Stimulated activated CD4-positive, alpha-beta T cell treated with anti-CD3 and anti-CD28 coated beads, Interleukin-4, amount 100 ng/mL, for 24 hours (primary cell): Measurements from ENCODE around the gene BRICD5.
A peak's percentile ranks its signal among the peaks of the same experiment; 100 is the strongest.

Experiments
- DNase-seq: peaks from one replicate; pipeline ENCODE4 v3.0.0-alpha.2; 2020

Gene BRICD5

DNA sequence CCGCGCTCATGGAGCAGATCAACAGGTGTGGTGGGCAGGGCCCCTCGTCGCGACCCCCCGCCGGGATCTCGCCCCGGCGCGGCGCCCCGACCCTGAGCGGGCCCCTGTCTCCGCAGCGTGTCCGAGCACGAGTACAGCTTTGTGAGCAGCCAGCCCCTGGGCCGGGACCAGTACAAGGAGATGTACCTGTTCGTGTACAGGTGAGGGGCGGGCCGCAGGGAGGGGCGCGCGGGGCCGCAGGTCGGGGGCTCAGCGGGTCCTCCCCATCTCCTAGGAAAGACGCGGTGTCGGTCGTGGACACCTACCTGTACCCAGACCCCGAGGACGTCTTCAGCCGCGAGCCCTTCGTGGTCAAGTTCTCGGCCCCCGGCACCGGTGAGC is 26.4 kb upstream of the BRICD5 start:
- no peak for DNase-seq

DNA sequence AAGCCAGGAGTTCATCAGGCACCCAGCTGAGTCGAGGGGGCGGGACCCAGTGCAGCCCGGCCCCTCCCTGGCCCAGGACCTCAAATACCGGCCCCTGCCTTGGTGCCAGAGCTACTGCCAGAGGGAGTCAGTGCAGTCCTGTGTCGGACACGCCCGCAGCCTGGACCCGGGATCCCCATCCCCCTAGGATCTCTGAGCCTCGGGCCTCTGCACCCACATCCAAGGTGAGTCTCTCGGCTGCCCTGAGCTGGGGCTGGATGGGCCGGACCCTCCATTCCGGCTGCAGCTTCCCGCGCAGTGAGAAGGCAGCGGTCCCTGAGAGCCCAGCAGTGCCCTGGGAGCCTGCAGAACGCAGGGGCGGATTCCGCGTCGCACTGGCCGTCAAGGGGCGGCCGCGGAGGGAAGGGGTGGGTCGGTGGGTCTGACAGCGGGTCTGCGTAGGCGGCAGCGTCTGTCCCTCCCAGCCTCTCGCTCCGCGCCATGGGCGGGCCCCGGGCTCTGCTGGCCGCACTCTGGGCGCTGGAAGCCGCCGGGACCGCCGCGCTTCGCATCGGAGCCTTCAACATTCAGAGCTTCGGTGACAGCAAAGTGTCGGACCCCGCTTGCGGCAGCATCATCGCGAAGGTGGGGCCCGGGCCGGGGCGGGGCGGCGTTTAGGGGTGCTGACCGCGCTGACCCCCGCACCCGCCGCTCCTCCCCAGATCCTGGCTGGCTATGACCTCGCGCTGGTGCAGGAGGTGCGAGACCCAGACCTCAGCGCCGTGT is 25.9 kb upstream of the BRICD5 start, which contains the start of gene DNASE1L2:
TSS of gene DNASE1L2 (plus strand) at position 108 of the 765 bp plus-strand sequence. CDS start at position 481, 373 bp downstream.
- DNase-seq: no peak

DNA sequence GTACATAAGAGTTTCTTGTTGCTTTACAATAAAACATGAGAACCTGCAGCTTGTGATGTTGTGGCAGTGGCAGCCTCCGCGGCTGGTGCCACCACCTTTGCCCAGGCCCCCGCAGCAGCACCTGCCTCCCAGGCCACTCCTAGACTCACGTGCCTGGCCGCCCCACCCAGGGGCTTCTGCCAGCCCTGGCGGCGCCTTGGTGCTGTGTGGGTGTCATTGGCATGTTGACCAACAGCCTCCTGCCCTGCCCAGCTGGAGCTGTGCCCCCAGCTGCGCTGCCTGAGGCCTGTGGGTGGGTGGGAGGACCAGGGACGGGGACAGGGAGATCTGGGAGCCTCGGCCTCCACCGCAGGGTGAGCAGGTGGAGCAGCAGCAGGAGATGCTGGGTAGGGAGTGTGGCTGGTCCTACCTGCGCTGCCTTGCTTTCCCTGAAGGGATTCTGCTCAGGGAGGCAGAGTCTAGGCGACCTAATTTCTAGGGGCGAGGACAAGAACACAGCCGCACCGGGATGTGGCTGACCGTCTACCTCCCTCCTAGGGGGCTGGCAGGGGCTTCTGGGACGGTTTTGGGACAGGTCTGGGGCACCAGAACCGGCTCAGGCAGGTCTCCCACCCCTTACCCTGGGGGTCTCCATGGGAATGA is 25.2 kb upstream of the BRICD5 start:
- DNase-seq: no peak

DNA sequence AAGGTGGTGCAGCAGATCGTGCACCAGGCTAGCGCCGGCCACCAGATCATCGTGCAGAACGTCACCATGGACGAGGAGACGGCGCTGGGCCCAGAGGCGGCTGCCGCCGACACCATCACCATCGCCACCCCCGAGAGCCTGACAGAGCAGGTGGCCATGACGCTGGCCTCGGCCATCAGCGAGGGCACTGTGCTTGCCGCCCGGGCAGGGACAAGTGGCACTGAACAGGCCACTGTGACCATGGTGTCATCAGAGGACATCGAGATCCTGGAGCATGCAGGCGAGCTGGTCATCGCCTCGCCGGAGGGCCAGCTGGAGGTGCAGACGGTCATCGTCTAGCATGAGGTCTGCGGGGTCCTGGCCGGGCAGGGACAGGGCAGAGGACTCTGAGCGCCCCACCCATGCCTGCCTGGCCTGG is 24.6 kb upstream of the BRICD5 start:
- no peak for DNase-seq

DNA sequence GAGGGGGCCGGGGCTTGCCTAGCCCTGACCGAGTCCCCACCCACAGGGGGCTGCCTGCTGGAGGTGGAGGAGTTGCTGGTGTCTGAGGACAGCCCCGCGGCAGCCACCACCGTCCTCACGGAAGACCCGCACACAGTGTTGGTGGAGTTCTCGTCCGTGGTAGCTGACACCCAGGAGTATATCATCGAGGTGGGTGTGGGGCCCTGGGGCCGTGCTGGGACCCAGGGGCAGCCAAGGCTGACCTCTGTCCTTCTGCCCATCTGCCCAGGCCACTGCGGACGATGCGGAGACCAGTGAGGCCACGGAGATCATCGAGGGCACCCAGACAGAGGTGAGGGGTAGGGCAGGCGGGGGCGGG is 24.1 kb upstream of the BRICD5 start:
- DNase-seq: no peak

DNA sequence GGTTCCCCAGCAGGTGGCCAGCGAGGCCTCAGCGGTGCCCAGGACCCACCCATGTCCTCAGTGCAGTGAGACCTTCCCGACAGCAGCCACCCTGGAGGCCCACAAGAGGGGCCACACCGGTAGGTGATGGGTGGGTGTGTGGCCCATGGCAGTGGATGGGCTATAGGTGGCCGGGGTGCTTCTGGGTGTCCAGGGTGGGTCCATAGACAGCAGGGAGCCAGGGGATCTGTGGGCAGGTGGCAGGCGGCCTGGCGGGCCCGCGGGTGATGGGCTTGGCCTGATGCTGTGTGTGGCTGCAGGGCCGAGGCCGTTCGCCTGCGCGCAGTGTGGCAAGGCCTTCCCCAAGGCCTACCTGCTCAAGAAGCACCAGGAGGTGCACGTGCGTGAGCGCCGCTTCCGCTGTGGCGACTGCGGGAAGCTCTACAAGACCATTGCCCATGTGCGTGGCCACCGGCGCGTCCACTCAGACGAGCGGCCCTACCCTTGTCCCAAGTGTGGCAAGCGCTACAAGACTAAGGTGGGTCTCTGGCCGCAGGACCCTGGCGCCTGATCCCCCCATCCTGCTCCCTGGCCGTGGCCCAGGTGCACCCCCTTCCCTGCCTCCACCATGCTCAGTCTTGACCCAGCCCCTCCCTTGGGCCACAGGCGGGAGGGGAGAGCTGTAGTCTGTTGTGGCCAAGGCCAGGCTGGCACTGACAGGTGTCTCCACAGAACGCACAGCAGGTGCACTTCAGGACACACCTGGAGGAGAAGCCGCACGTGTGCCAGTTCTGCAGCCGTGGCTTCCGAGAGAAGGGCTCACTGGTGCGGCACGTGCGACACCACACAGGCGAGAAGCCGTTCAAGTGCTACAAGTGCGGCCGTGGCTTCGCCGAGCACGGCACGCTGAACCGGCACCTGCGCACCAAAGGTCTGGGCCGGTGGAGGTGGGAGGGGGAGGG is 23.5 kb upstream of the BRICD5 start:
- DNase-seq: no peak

DNA sequence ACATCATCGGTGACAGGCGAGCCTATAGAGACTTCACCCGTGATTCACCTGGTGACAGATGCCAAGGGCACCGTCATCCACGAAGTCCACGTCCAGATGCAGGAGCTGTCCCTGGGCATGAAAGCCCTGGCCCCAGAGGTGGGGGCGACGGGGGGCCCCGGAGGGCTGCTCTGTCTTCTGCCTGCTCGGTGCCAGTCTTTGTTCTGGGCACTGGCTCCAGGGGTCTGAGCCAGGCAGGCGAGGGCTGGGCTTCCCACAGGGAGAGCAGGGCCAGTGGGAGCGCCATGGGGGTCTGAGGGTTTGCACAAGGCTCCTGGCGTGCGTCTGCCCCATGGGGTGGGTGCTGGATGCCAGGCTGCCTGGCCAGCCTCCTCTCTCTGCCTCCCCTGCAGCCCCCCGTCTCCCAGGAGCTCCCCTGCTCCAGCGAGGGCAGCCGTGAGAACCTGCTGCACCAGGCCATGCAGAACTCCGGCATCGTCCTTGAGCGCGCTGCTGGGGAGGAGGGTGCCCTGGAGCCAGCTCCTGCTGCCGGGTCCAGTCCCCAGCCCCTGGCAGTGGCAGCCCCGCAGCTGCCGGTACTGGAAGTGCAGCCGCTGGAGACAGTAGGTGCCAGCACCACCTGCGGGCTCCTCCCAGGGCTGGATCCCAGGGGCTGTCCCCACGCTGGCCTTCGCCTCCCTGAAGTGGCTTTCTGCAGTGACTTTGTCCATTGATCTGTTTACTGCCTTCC is 22.5 kb upstream of the BRICD5 start:
- DNase-seq: no peak

DNA sequence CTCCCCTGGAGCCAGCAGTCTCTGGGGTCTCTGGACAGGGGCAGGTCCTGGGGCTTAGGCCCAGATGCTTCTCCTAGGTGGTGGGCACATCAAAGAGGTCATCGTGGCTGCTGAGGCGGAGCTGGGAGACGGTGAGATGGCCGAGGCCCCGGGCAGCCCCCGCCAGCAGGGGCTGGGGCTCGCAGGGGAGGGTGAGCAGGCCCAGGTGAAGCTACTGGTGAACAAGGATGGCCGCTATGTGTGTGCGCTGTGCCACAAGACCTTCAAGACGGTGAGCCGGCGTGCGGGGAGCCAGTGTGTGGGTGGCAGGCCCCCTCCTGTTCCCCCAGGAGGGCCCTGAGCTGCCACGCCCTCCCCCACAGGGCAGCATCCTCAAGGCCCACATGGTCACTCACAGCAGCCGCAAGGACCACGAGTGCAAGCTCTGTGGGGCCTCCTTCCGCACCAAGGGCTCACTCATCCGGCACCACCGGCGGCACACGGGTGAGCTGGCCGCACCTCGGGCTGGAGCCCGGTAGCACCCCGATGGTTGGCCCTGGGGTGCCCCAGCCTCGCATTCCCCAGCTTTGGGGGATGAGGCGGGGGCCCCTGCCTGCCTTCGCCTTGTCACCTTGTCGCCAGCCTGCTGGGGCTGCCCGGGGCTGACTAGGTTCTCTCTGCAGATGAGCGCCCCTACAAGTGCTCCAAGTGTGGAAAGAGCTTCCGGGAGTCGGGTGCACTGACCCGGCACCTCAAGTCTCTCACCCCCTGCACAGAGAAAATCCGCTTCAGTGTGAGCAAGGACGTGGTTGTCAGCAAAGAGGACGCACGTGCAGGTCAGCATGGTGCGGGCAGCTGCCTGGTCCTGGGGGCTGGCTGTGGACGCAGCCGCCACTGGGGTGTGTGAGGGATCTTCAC is 21.7 kb upstream of the BRICD5 start:
- DNase-seq: no peak

DNA sequence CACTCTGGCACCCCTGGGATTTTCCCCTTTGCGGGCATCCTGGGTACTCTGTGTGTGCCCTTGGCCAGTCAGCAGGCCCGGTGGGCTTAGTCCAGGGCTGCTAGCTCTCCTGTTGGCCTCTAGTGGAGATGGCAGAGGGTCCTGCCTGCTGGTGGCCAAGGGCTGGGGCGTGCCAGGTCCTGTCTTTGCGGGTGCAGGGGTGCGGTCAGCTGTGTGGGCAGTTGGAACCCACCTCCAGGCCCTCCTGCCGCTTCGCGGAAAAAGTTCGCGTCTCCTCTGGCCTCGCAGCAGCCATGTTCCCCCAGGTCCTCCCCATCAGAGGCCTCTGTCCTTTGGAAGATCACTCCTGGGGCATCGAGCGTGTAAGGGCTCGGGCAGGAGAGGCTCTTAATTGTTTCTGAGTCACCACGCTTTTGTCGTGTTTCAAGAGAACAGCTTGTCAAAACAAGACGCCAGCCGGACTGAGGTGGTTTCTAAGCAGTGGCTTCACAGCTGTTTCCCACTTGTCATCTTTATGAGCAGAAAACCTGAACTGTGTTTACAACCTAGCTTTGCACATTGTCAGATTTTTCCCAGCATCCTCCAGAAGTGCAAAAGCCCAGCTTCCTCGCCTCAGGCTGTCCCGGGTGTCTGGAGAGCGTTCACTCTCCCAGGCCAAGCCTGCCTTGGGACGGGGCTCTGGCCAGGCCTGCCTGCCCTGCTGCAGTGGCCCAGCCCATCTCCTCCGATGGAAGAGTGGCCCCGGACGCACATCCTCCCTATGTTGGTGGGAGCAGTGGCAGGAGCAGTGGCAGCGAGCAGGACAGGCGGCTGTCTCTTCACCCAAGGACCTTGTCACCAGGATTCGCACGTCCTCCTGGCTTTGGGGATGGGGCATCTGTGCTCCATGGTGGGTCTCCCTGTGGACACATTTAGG is 20.6 kb upstream of the BRICD5 start:
- no peak for DNase-seq

DNA sequence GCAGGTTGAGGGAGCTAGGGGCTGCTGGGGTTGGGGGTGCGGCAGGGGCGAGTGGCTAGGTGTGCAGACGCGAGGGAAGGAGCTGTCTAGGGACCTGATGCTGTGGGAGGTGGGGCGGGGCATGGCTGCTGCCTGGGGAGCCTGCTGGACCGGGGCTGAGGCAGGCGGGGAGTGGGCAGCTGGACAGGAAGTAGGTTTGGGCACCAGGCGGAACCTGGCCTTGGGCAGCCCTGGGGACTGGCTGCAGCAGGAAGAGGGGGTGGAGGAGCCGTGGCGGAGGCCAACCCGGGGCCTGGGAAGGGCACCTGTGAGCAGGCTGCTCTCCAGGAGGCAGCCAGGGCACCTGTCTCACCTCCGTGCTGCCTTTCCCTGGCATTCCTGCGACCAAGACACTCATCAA is 19.7 kb upstream of the BRICD5 start:
- no peak for DNase-seq

DNA sequence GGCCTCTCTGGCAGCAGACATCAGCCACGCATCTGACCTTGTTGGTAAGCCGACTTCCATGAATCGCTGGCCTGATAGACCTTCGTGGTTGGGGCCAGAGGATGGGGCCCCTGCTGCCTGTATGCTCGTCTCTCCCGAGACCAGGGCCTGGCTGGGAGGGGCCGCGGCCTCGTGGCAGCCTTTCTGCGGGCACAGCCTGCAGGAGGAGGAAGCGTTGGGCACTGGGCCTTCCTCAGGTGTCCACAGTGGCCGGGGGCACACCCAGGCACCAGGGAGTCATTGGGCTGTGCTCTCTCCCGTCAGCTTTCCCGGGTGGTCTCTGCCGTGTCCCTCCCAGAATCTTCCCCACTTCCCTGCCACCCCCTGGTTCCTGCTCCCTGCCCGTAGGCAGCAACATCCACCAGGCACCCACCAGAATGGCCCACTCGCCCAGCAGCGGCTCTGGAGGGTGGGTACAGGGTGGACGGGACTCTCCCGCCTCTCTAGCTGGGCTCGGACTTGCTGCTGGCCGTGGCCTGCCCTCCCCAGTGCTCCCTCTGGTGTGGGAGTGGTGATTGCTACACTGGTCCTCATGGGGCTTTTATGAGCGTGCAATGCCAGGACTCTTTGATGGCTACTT is 19.1 kb upstream of the BRICD5 start:
- DNase-seq: no peak

DNA sequence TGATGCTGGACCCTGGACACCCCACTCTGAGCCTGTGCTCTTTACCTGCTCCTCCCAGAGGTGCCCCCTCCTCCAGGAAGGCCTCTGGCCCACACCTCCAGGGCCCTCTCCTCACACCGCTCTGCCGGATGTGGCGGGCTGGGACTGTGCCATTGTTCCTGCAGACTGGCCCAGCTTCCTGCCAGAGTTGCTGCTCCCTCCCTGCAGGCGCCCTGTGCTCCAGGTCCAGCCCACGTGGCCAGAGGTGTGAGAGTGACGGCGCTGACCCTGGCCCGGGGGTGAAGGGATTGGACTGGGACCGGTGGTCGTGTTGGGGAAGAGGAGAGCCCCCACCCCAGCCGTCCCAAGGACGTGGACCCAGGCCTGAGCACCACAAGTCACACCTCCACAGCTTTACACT is 18.4 kb upstream of the BRICD5 start:
- no peak for DNase-seq

DNA sequence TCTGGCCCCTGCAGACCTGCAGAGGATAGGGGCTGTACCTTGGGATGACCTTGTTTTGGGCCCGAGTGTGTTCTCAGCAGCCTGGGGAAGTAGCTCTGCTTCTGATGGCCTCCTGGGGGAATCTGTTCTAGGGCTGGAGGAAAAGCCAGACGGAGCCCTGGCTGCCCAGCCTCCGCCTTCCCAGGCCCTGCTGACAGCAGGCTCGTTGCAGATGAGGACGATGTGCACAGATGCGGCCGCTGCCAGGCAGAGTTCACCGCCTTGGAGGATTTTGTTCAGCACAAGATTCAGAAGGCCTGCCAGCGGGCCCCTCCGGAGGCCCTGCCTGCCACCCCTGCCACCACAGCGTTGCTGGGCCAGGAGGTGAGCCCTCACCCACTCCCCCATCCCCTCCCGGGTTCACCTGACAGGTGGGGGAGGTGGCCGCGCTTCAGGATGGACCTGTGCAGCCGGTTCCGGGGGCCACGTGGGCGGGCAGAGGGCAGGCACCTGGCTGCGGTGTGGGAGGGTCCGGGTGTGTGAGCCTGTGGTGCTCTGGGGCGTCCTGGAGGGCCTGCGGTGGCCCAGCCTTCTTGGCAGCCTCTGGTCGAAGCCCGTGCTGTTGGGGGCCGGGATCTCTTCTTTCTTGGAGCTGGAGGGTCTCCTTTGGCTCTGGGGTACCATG is 17.6 kb upstream of the BRICD5 start:
- DNase-seq: no peak

DNA sequence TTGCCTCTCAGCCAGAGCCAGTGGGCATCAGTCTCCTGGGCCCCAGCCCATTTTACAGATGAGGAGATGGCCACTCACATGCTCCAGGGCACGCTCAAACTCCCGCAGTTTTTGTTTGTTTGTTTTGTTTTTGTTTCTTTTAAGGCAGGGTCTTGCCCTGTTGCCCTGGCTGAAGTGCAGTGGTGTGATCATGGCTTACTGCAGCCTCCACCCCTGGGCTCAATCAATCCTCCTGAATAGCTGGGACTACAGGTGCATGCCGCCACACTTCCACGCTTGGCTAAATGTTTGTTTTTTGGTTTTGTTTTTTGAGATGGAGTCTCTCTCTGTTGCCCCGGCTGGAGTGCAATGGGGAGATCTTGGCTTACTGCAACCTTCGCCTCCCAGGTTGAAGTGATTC is 16.3 kb upstream of the BRICD5 start:
- no peak for DNase-seq

DNA sequence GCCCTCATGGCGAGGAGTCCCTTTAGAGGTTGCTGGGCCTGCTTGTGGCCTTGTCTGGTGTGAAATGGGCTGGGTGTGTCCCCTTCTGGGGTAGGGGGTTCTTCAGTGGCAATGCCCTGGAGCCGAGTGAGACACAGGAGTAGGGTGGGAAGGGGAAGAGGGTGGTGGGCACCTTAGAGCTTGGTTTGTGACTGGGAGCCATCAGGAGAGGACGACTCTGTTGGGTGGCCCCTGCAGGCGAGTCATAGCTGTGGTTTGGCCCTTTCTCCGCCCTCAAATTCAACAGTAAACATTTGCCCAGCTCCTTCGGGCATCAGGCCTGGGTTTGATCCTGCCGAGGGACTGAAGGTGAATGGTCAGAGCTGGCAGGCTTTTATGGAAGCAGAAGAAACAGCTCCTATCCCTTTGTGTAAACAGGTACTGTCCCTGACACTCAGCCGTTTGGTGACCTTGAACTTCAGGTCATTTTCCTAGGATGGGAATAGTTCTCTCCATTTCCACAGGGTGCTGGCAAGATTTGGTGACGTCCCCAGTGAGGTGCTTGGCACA is 15.7 kb upstream of the BRICD5 start:
- no peak for DNase-seq

DNA sequence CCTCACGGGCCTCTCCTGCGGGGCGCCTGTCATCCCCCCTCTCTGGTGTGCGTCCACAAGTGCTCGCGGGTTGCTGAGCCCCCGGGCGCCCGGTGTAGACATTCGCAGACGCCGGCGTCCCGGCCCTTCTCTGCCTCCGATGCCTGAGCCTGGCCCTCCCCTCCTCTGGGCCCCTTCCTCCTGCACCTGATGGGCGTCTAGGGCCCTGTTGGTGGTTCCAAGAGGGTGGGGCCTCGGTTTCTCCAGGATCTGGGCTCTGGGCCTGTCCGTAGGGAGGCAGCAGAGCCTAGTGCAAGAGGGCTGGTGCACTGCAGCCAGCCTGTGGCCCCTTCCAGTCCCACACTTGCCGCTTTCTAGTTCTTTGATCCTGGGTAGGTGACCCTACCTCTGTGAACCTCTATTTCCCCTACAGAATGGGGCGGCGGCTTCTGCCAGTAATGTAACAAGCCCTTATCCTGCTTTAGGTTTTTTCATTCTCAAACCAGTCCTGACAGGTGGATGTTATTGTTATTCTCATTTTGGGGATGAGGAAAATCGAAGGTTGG is 13.4 kb upstream of the BRICD5 start:
- peak; percentile 29 for DNase-seq

DNA sequence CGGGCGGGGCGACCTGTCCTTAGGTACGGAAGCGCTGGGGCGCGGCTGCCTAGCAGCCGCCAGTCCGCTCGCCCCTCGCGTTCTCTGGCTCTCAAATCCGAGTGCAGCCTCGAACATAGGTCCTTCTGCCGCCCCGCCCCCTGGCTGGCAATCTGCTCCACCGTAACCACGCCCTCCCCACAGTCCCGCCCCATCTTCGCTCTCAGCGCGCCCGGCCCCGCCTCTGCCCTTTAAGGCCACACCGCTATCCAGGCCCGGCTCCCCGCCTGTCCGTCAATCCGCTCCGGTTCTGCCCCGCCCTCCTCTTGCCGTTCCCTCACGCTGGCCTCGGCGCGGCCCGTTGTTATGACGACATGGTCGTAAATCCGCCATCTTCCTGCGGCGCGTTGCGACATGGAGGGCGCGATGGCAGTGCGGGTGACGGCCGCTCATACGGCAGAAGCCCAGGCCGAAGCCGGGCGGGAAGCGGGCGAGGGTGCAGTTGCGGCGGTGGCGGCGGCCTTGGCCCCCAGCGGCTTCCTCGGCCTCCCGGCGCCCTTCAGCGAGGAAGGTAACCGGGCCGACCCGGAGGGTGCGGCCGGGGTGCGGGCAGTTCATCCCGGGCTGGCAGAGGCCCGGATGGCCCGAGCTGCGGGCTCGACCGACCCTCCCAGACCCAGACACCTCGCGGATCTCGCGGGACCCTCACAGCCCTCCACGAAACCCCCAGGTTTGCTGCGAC is 12.7 kb upstream of the BRICD5 start, which contains the start of gene E4F1:
TSS of gene E4F1 (plus strand) at position 371 of the 721 bp plus-strand sequence. CDS start at position 394, 23 bp downstream.
- DNase-seq: peak; percentile 100

DNA sequence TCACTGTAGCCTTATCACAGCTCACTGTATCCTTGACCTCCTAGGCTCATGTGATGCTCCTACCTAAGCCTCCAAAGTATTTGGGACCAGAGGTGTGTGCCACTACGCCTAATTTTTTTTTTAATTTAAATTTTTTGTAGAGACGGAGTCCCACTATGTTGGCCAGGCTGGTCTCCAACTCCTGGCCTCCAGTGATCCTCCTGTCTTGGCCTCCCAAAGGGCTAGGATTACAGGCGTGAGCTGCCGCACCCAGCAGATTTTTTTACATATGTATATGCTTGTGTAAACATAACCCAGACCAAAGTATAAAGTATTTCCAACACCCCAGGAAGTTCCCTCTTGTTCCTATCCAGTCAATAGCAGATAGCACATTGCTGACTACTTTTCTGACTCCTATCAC is 5.7 kb upstream of the BRICD5 start:
- no peak for DNase-seq

DNA sequence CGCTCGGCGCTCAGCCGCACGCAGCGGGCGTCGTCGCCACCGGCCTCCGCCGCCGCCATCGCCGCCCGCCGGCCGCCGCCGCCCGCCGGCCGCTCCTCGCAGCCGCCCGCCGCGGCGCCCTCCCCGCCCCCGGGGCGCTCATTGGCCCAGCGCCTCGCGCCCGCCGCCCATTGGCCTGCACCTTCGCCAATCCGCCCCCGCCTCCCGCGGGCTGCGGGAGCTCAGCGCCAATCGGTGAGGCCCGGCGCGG is 4.0 kb upstream of the BRICD5 start, which contains the start of gene PGP:
TSS of gene PGP (minus strand) at position 122 of the 250 bp plus-strand sequence. CDS start at position 59, 63 bp downstream.
- DNase-seq: no peak
